GM18909 (cell line): Measurements from ENCODE around the gene CLDN14.

ENCODE experiments used
- ATAC-seq: cut with Tn5 transposase; IDR thresholded peaks from one replicate; pipeline ENCODE4 v1.9.1; 2021; ENCODE audit warnings: mild to moderate bottlenecking; ENCODE audit not compliant: unreplicated experiment, poor library complexity

Gene CLDN14

GRCh38 chr21:36437745-36438128 is 42.2 kb downstream of the CLDN14 start:
- ATAC-seq, result no peak

- no peak for ATAC-seq
Observed at GRCh38 chr21:36436829-36437744, 42.8 kb downstream of the CLDN14 start.

GRCh38 chr21:36434144-36434543 is 45.8 kb downstream of the CLDN14 start:
- ATAC-seq, result no peak

GRCh38 chr21:36433059-36433709 is 46.7 kb downstream of the CLDN14 start:
- ATAC-seq, result no peak

- ATAC-seq, result no peak
Observed at GRCh38 chr21:36431252-36431651, 48.7 kb downstream of the CLDN14 start.

GRCh38 chr21:36430841-36431240 is 49.1 kb downstream of the CLDN14 start:
- no peak for ATAC-seq

GRCh38 chr21:36429947-36430546 is 49.9 kb downstream of the CLDN14 start:
- ATAC-seq, result peak; percentile 92

GRCh38 chr21:36428761-36429432 is 51.0 kb downstream of the CLDN14 start:
- no peak for ATAC-seq

GRCh38 chr21:36427502-36427901 is 52.4 kb downstream of the CLDN14 start:
- ATAC-seq, result no peak

GRCh38 chr21:36425286-36425685 is 54.6 kb downstream of the CLDN14 start:
- no peak for ATAC-seq

- ATAC-seq, result no peak
Observed at GRCh38 chr21:36424592-36424991, 55.3 kb downstream of the CLDN14 start.

GRCh38 chr21:36423771-36424433 is 56.0 kb downstream of the CLDN14 start:
- no peak for ATAC-seq

- ATAC-seq, result no peak
Observed at GRCh38 chr21:36422279-36423098, 57.4 kb downstream of the CLDN14 start.

GRCh38 chr21:36420571-36421339 is 59.2 kb downstream of the CLDN14 start:
- no peak for ATAC-seq

- peak; percentile 67 for ATAC-seq
Observed at GRCh38 chr21:36419996-36420395, 59.9 kb downstream of the CLDN14 start.

- no peak for ATAC-seq
Observed at GRCh38 chr21:36419241-36419640, 60.7 kb downstream of the CLDN14 start.

GRCh38 chr21:36415375-36415774 is 64.5 kb downstream of the CLDN14 start:
- ATAC-seq, result no peak

- no peak for ATAC-seq
Observed at GRCh38 chr21:36412916-36413315, 67.0 kb downstream of the CLDN14 start.

GRCh38 chr21:36411301-36411700 is 68.6 kb downstream of the CLDN14 start:
- no peak for ATAC-seq
